GM12872 (cell line): ENCODE measurements around the gene ITK.
A peak's percentile ranks its signal among the peaks of the same experiment; 100 is the strongest.

Source experiments
- CTCF ChIP-seq: IDR thresholded peaks from 3 replicates; pipeline ENCODE4 v1.5.1; 2011; ENCODE audit warnings: low read depth, mild to moderate bottlenecking, low read length, moderate library complexity; ENCODE audit not compliant: insufficient read depth

ITK gene

GRCh38 chr5:157301066-157301465 is 120.4 kb downstream of the ITK start:
- no peak for TF ChIP-seq CTCF

- TF ChIP-seq CTCF, result no peak
Observed at GRCh38 chr5:157303023-157303422, 122.4 kb downstream of the ITK start.

GRCh38 chr5:157303667-157304327 is 123.2 kb downstream of the ITK start:
- TF ChIP-seq CTCF, result peak; percentile 40; the same call in 1 of the 3 replicates
